ENCODE results near the gene CADM1. TPM values are rescaled to one million over a fixed set of nuclear protein-coding genes. Genes with fewer than 3 reads are reported as not detected.

Gene CADM1
- total and polyA plus RNA-seq, 4 donors = 31.7 to 243 (median 77.9) TPM

DNA sequence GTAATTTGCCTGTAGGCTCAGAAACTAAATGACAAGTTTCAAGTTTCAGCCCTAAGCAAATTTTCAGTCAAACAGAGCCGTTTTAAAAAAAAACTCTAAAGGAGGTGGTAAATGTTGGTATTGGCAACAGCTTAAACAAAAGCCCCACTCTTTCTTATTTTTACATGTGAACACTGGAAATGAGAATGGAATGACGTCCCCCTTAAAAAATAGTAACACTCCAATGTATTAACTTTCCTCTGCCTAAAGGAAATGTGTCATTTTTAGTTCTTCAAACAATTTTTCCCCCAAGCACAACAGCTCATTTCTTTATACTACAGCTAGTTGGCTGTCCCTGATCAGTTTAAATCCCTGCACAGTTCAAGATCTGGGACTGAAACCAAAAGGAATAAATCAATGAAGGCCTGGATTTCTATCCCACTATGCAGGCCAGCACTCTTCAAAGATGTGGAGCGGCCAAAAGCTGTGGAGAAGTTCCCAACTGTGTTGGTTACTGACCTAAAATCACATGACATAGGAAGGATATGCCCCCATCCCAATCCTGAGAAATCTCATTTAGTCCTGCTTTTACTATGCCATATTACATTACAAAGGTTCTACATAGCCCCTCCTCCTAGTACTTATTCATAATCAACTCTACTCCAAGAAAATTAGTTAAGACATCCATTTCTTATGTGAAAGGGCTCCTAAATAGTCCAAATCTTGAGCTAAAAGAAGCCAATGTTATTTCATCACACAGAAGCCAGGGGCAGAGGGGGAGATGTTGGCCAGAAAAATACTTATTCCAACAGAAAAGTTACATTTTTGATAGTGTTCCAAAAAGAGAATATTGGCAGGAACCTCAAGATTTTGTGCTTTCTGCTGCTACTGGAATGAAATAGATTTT lies 95.9 kb downstream of the CADM1 start:
- H3K9me3 ChIP-seq (ENCODE audit: control insufficient read depth in 4 of 4, insufficient read depth in 3 of 4, low read length in 3 of 4) = no peaks in the 10 kb centered on the region
- no peak overlapping the region for H3K4me3 ChIP-seq
- H3K27ac ChIP-seq (ENCODE audit: low read depth in 1 of 2, low read length in 1 of 2) = no peak overlapping the region
- TF ChIP-seq, protein P1, sequence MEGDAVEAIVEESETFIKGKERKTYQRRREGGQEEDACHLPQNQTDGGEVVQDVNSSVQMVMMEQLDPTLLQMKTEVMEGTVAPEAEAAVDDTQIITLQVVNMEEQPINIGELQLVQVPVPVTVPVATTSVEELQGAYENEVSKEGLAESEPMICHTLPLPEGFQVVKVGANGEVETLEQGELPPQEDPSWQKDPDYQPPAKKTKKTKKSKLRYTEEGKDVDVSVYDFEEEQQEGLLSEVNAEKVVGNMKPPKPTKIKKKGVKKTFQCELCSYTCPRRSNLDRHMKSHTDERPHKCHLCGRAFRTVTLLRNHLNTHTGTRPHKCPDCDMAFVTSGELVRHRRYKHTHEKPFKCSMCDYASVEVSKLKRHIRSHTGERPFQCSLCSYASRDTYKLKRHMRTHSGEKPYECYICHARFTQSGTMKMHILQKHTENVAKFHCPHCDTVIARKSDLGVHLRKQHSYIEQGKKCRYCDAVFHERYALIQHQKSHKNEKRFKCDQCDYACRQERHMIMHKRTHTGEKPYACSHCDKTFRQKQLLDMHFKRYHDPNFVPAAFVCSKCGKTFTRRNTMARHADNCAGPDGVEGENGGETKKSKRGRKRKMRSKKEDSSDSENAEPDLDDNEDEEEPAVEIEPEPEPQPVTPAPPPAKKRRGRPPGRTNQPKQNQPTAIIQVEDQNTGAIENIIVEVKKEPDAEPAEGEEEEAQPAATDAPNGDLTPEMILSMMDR (IDR thresholded peaks at IDR 0.05; ENCODE audit: control extremely low read depth, extremely low read depth) = no peak
- ATAC-seq (ENCODE audit: insufficient read depth, low FRiP score) (no peak), DNase-seq (peak; percentile 85 to 98 (median 97))
- H3K4me1 ChIP-seq (ENCODE audit: control insufficient read depth in 5 of 5, insufficient read depth in 5 of 5, low read length in 5 of 5) = peaks cover 2 to 35% (median 15%) of the 10 kb centered on the region in 5 donors
- WGBS, 2 donors = 51 to 64% methylated on average over 3 of the region's 3 CpGs
- no peak overlapping the region for H3K9ac ChIP-seq (ENCODE audit: insufficient read depth in 1 of 2, low read length in 2 of 2)
- H3K27me3 ChIP-seq (ENCODE audit: control insufficient read depth in 3 of 3, insufficient read depth in 3 of 3, low read length in 2 of 3) = no peaks in the 10 kb centered on the region
- no peaks in the 10 kb centered on the region for H3K36me3 ChIP-seq (ENCODE audit: control insufficient read depth in 4 of 4, insufficient read depth in 4 of 4, low read length in 4 of 4)

DNA sequence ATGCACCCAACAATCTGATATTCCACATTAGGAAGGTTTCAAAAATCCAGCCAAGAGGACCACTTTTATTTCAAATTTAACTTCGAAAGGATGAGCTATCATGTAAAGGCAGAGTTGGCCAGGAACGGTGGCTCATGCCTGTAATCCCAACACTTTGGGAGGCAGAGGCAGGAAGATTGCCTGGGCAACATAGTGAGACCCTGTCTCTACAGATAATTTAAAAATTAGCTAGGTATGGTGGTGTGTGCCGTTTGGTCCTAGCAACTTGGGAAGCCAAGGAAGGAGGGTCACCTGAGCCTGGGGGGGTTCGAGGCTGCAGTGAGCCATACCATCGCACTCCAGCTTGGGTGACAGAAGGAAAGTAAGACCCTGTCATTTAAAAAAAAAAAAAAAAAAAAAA lies 96.7 kb downstream of the CADM1 start:
- Histone ChIP-seq H3K27me3 (ENCODE audit: control insufficient read depth in 3 of 3, insufficient read depth in 3 of 3, low read length in 2 of 3) (no peaks in the 10 kb centered on the region), H3K9ac (ENCODE audit: insufficient read depth in 1 of 2, low read length in 2 of 2) (no peak overlapping the region), H3K9me3 (ENCODE audit: control insufficient read depth in 4 of 4, insufficient read depth in 3 of 4, low read length in 3 of 4) (no peaks in the 10 kb centered on the region), H3K27ac (ENCODE audit: low read depth in 1 of 2, low read length in 1 of 2) (no peak overlapping the region), H3K36me3 (ENCODE audit: control insufficient read depth in 4 of 4, insufficient read depth in 4 of 4, low read length in 4 of 4) (no peaks in the 10 kb centered on the region), H3K4me3 (no peak overlapping the region), H3K4me1 (ENCODE audit: control insufficient read depth in 5 of 5, insufficient read depth in 5 of 5, low read length in 5 of 5) (peaks cover 2 to 35% (median 15%) of the 10 kb centered on the region in 5 donors)
- TF ChIP-seq, protein P1 (IDR thresholded peaks at IDR 0.05; ENCODE audit: control extremely low read depth, extremely low read depth) = no peak
- DNase-seq (no peak), ATAC-seq (ENCODE audit: insufficient read depth, low FRiP score) (no peak)
- 81% methylated on average over 5 of the region's 5 CpGs for WGBS, 2 donors

DNA sequence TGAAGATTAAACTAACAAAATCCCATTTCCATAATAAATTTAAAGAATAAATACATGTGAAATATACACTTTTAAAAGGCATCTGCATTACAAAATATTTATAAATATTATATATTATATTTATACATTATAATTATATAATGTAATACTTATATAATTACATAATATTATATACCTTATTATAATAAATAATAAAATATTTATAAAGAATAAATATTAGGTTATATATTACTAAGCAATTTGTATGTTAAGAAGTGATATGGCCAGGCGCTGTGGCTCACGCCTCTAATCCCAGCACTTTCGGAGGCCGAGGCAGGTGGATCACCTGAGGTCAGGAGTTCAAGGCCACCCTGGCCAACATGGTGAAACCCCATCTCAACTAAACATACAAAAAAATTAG lies 97.8 kb downstream of the CADM1 start:
- Histone ChIP-seq H3K9me3 (ENCODE audit: control insufficient read depth in 4 of 4, insufficient read depth in 3 of 4, low read length in 3 of 4) (no peaks in the 10 kb centered on the region), H3K4me3 (no peak overlapping the region), H3K27ac (ENCODE audit: low read depth in 1 of 2, low read length in 1 of 2) (no peak overlapping the region), H3K4me1 (ENCODE audit: control insufficient read depth in 5 of 5, insufficient read depth in 5 of 5, low read length in 5 of 5) (peaks cover 2 to 35% (median 15%) of the 10 kb centered on the region in 5 donors), H3K36me3 (ENCODE audit: control insufficient read depth in 4 of 4, insufficient read depth in 4 of 4, low read length in 4 of 4) (no peaks in the 10 kb centered on the region), H3K9ac (ENCODE audit: insufficient read depth in 1 of 2, low read length in 2 of 2) (no peak overlapping the region), H3K27me3 (ENCODE audit: control insufficient read depth in 3 of 3, insufficient read depth in 3 of 3, low read length in 2 of 3) (no peaks in the 10 kb centered on the region)
- WGBS, 2 donors = 95 to 98% methylated on average over 4 of the region's 4 CpGs
- TF ChIP-seq, protein P1 (IDR thresholded peaks at IDR 0.05; ENCODE audit: control extremely low read depth, extremely low read depth) = no peak
- DNase-seq (no peak), ATAC-seq (ENCODE audit: insufficient read depth, low FRiP score) (no peak)
